SK-N-SH (cell line): ENCODE measurements around the gene PODXL2.

Experiments used
- CTCF ChIP-seq: fragments of 200-600 bp; sonication (generic); IDR thresholded peaks from 2 replicates; pipeline ENCODE4 v1.6.1; 2017; ENCODE audit warnings: antibody characterized with exemption, mild to moderate bottlenecking, moderate library complexity
- FOXM1 ChIP-seq: IDR thresholded peaks from 2 replicates; pipeline ENCODE4 v1.4.0; 2012; ENCODE audit warnings: low read depth, mild to moderate bottlenecking
- TEAD4 ChIP-seq: IDR thresholded peaks from 2 replicates; pipeline ENCODE4 v1.4.0; 2012; ENCODE audit warnings: mild to moderate bottlenecking, borderline replicate concordance; ENCODE audit not compliant: insufficient read depth
- TF ChIP-seq, protein P1 (sequence below): fragments of 150-350 bp; IDR thresholded peaks from 2 replicates; pipeline ENCODE4 v1.6.1; 2017; ENCODE audit warnings: antibody characterized with exemption, low read length, low read depth, borderline replicate concordance

DNA sequence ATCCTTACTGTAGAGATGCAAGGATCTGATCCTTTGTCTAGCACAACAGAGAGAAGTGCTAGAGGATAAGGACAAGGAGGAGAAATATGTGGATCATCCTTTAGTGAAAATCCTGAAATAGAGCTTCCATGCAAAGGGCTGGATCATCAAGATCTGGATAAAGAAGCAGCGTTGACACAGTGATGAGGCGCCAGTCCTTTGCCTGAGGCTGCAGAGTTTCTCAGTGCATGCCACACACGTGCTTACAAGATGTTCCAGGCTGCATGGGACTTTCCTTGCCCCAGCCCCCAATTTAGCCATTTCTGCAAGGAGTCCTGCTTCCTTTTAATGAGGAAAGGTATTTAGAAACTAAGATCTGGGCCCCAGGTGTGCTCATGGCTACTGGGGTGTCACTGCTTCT, 36.6 kb downstream of the PODXL2 start:
- TF ChIP-seq TEAD4 (no peak), CTCF (no peak), FOXM1 (no peak)
- TF ChIP-seq, protein P1, sequence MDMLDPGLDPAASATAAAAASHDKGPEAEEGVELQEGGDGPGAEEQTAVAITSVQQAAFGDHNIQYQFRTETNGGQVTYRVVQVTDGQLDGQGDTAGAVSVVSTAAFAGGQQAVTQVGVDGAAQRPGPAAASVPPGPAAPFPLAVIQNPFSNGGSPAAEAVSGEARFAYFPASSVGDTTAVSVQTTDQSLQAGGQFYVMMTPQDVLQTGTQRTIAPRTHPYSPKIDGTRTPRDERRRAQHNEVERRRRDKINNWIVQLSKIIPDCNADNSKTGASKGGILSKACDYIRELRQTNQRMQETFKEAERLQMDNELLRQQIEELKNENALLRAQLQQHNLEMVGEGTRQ, result no peak
